ENCODE measurements around the gene MAP2K1.
"Not testable (repeated sequence)": the region's sequence is repeated elsewhere in the genome, so short reads cannot be mapped to it uniquely, and the experiment has no call there.

DNA sequence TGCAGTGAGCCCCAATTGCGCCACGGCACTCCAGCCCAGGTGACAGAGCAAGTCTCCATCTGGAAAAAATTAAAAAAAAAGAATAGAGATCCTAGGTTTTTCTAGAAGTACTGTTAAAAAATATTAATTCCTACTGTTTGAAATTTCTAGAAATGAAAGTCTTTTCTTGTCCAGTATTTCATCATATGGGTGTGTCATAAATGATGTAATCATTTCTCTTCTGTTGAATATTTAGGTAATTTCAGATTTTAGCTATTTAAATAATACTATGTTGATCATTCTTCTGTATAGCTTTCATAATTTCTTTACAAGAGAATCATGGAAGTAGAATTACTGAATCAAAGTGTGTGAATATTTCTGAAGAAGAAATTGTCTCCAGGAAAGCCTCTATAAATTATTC is 5.3 kb upstream of the MAP2K1 start:
- TF ChIP-seq, protein P1, sequence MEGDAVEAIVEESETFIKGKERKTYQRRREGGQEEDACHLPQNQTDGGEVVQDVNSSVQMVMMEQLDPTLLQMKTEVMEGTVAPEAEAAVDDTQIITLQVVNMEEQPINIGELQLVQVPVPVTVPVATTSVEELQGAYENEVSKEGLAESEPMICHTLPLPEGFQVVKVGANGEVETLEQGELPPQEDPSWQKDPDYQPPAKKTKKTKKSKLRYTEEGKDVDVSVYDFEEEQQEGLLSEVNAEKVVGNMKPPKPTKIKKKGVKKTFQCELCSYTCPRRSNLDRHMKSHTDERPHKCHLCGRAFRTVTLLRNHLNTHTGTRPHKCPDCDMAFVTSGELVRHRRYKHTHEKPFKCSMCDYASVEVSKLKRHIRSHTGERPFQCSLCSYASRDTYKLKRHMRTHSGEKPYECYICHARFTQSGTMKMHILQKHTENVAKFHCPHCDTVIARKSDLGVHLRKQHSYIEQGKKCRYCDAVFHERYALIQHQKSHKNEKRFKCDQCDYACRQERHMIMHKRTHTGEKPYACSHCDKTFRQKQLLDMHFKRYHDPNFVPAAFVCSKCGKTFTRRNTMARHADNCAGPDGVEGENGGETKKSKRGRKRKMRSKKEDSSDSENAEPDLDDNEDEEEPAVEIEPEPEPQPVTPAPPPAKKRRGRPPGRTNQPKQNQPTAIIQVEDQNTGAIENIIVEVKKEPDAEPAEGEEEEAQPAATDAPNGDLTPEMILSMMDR (IDR thresholded peaks at IDR 0.05) = not testable (repeated sequence)
- not testable (repeated sequence) for TF ChIP-seq POLR2A (IDR thresholded peaks at IDR 0.05)
